ENCODE results near the gene PDK1.

Gene PDK1

DNA sequence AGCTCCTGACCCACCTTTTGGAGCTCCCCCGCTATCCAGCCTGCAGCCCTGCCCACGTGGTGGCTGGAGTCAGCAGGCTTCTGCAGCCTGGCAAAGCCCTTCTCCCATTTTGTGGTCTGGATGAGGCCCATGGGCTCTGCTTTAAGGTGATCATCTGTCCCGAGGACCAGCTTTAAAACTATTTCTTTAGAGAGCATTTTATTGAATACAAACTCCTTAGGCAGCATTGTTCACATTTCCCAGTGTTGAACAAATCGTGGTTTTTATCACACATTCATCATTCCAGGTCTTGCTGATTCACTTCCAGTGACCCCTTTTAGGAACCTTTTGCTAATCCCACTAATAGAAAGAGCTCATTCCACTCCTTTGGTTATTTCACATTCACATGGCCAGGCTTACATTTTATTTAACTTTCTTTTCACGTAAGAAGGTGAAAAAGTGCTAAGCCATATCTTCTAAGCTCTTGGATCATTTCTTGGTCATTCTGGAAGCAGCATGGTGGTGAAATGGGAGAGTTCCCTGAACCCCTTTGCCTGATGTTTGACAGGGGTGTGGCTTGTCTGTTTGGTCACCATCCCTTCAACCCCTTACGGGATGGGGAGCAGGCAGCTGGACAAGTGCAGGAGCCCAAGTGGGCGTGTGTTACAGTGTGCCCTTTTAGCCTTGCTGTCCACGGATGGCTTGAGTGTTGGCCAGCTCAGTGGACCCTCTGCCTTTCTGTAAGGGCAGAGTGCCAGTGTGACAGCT, 99.4 kb downstream of the PDK1 start:
- DNase-seq = no peak

DNA sequence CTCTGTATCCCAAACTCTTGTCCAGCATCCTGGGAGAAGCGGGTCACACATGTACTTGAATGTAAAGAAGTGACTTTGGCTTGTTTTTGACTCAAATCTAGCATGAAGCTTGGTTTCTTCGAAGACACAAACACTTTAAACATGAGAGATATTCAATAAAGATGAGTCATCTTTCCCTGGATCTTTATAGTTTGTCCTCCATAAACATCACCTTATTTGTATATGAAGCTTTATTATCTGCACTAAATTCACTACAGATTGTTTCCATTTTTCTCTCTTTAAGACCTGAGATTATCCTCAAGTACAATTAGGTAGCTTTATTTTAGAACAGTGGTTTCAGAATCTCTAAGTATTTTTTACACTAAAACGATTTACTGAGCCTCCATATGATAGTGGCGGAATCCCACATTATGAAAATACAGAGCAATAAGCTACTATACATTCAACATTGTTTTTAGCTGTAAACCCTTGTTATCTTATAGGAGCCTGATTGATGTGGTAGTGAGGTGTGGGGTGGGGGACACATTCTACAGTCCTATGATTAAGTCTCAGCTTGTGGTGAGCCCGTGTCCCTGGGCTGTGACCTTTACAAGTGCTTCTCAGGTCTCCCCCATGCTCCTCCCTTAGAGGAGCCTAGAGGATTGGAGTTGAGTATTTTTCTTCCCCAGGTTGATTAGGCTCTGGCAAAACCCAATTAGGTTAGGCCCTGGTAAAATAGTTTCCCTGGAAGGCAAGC, 100.1 kb downstream of the PDK1 start:
- DNase-seq = no peak

All from NCI-H446 (cell line).